GM23248 (cell line): ENCODE data around the gene LYRM4.

ENCODE experiments used
- EZH2 ChIP-seq: fragments of 200-600 bp; sonication (generic); IDR thresholded peaks from 2 replicates; pipeline ENCODE4 v1.6.1; 2018; ENCODE audit warnings: antibody characterized with exemption, mild to moderate bottlenecking; ENCODE audit not compliant: insufficient read depth, poor library complexity, severe bottlenecking
- EZH2phosphoT487 ChIP-seq: fragments of 200-600 bp; sonication (generic); IDR thresholded peaks from 2 replicates; pipeline ENCODE4 v1.6.1; 2018; ENCODE audit warnings: antibody characterized with exemption, moderate library complexity, mild to moderate bottlenecking, low read depth; ENCODE audit not compliant: insufficient read depth

DNA sequence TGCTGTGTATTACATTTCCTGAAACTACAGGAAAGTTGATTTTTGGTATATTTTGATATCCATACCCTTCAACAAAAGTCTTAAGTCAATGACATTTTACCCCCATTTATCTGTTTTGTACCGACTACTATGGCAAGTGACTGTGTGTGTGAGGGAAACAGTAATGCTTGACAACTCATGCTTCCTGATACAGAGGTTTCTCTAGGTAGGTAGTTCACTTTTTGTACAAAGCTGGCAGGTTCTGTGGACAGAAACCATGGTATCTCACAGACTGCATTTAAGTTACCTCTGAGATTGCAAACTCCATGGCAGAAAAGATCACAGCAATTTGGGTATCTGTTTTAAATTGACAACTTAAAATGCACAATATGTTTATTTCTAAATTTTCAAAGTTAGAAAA lies 29.3 kb upstream of the LYRM4 start:
- TF ChIP-seq EZH2 (no peak), EZH2phosphoT487 (no peak)
